ENCODE results near the gene ORMDL1.

The ORMDL1 gene

GRCh38 chr2:189826039-189826438 is 41.9 kb upstream of the ORMDL1 start:
- Histone ChIP-seq H3K4me2 (ENCODE audit: low read length, poor library complexity, severe bottlenecking) (no peak overlapping the region), H3K14ac (ENCODE audit: low read length in 2 of 2) (no peak overlapping the region), H3K9ac (ENCODE audit: low read length) (no peak overlapping the region), H3K9me3 (ENCODE audit: control insufficient read depth, low read length) (no peaks in the 10 kb centered on the region), H2BK5ac (ENCODE audit: low read depth, low read length, poor library complexity, severe bottlenecking) (no peak overlapping the region), H3K4ac (ENCODE audit: low read depth in 1 of 2, low read length in 2 of 2) (no peak overlapping the region), H4K91ac (ENCODE audit: low read length) (no peak overlapping the region), H3K18ac (ENCODE audit: low read depth in 1 of 2, low read length in 2 of 2) (no peak overlapping the region), H2AK5ac (ENCODE audit: low read length, severe bottlenecking) (no peak overlapping the region), H2BK120ac (ENCODE audit: low read depth, low read length) (no peak overlapping the region), H3K4me3 (ENCODE audit: insufficient read depth in 1 of 2, low read depth in 1 of 2, low read length in 2 of 2) (no peak overlapping the region), H3K27ac (ENCODE audit: low read length, poor library complexity, severe bottlenecking) (no peak overlapping the region), H2BK15ac (ENCODE audit: low read depth, poor library complexity, severe bottlenecking) (no peak overlapping the region), H2BK12ac (ENCODE audit: low read length in 2 of 2) (no peak overlapping the region), H4K8ac (ENCODE audit: low read length) (no peak overlapping the region), H3K4me1 (ENCODE audit: control insufficient read depth, insufficient read depth, low read depth, low read length) (peaks cover 2% of the 10 kb centered on the region), H3K36me3 (ENCODE audit: control insufficient read depth in 1 of 2, insufficient read depth in 2 of 2, low read depth in 1 of 2, low read length in 2 of 2) (peaks cover 4 to 8% of the 10 kb centered on the region in 2 experiments), H3K27me3 (ENCODE audit: control insufficient read depth in 1 of 2, insufficient read depth in 1 of 2, low read length in 2 of 2) (no peaks in the 10 kb centered on the region), H3K79me1 (replicated peaks; ENCODE audit: low read length, poor library complexity, severe bottlenecking) (peaks cover 11% of the 10 kb centered on the region), H3K23ac (ENCODE audit: low read length in 2 of 2) (no peak overlapping the region), H2AFZ (ENCODE audit: low read depth, low read length) (no peak overlapping the region)
- 75% methylated on average over 4 of the region's 5 CpGs for WGBS
- no peak for DNase-seq

- Histone ChIP-seq H2BK5ac (ENCODE audit: low read depth, low read length, poor library complexity, severe bottlenecking) (no peak overlapping the region), H3K9me3 (ENCODE audit: control insufficient read depth, low read length) (no peaks in the 10 kb centered on the region), H3K27me3 (ENCODE audit: control insufficient read depth in 1 of 2, insufficient read depth in 1 of 2, low read length in 2 of 2) (no peaks in the 10 kb centered on the region), H2BK12ac (ENCODE audit: low read length in 2 of 2) (no peak overlapping the region), H4K8ac (ENCODE audit: low read length) (no peak overlapping the region), H3K18ac (ENCODE audit: low read depth in 1 of 2, low read length in 2 of 2) (no peak overlapping the region), H3K23ac (ENCODE audit: low read length in 2 of 2) (no peak overlapping the region), H3K4me3 (ENCODE audit: insufficient read depth in 1 of 2, low read depth in 1 of 2, low read length in 2 of 2) (no peak overlapping the region), H2BK15ac (ENCODE audit: low read depth, poor library complexity, severe bottlenecking) (no peak overlapping the region), H4K91ac (ENCODE audit: low read length) (no peak overlapping the region), H3K36me3 (ENCODE audit: control insufficient read depth in 1 of 2, insufficient read depth in 2 of 2, low read depth in 1 of 2, low read length in 2 of 2) (peaks cover 4 to 8% of the 10 kb centered on the region in 2 experiments), H2BK120ac (ENCODE audit: low read depth, low read length) (no peak overlapping the region), H3K14ac (ENCODE audit: low read length in 2 of 2) (no peak overlapping the region), H3K79me1 (replicated peaks; ENCODE audit: low read length, poor library complexity, severe bottlenecking) (peaks cover 10% of the 10 kb centered on the region), H2AK5ac (ENCODE audit: low read length, severe bottlenecking) (no peak overlapping the region), H3K9ac (ENCODE audit: low read length) (no peak overlapping the region), H3K4ac (ENCODE audit: low read depth in 1 of 2, low read length in 2 of 2) (no peak overlapping the region), H3K4me2 (ENCODE audit: low read length, poor library complexity, severe bottlenecking) (no peak overlapping the region), H3K27ac (ENCODE audit: low read length, poor library complexity, severe bottlenecking) (no peak overlapping the region), H2AFZ (ENCODE audit: low read depth, low read length) (no peak overlapping the region), H3K4me1 (ENCODE audit: control insufficient read depth, insufficient read depth, low read depth, low read length) (peaks cover 2% of the 10 kb centered on the region)
- no peak for DNase-seq
- 100% methylated on average over 2 of the region's 3 CpGs for WGBS
Measured at GRCh38 chr2:189824694-189825396, 40.7 kb upstream of the ORMDL1 start.

GRCh38 chr2:189821953-189822748 is 38.0 kb upstream of the ORMDL1 start:
- Histone ChIP-seq H3K4ac (ENCODE audit: low read depth in 1 of 2, low read length in 2 of 2) (peak overlapping the region in 1 of 2 experiments; percentile 35), H3K18ac (ENCODE audit: low read depth in 1 of 2, low read length in 2 of 2) (peak overlapping the region; percentile 43 to 71), H4K91ac (ENCODE audit: low read length) (peak overlapping the region; percentile 92), H3K27me3 (ENCODE audit: control insufficient read depth in 1 of 2, insufficient read depth in 1 of 2, low read length in 2 of 2) (no peaks in the 10 kb centered on the region), H3K27ac (ENCODE audit: low read length, poor library complexity, severe bottlenecking) (no peak overlapping the region), H3K79me1 (replicated peaks; ENCODE audit: low read length, poor library complexity, severe bottlenecking) (peaks cover 10% of the 10 kb centered on the region), H2BK15ac (ENCODE audit: low read depth, poor library complexity, severe bottlenecking) (no peak overlapping the region), H3K4me2 (ENCODE audit: low read length, poor library complexity, severe bottlenecking) (no peak overlapping the region), H3K4me3 (ENCODE audit: insufficient read depth in 1 of 2, low read depth in 1 of 2, low read length in 2 of 2) (no peak overlapping the region), H2AFZ (ENCODE audit: low read depth, low read length) (no peak overlapping the region), H3K23ac (ENCODE audit: low read length in 2 of 2) (no peak overlapping the region), H2AK5ac (ENCODE audit: low read length, severe bottlenecking) (no peak overlapping the region), H4K8ac (ENCODE audit: low read length) (peak overlapping the region; percentile 84), H3K14ac (ENCODE audit: low read length in 2 of 2) (no peak overlapping the region), H3K36me3 (ENCODE audit: control insufficient read depth in 1 of 2, insufficient read depth in 2 of 2, low read depth in 1 of 2, low read length in 2 of 2) (peaks cover 4 to 16% of the 10 kb centered on the region in 2 experiments), H2BK5ac (ENCODE audit: low read depth, low read length, poor library complexity, severe bottlenecking) (no peak overlapping the region), H3K9me3 (ENCODE audit: control insufficient read depth, low read length) (peaks cover 5% of the 10 kb centered on the region), H2BK12ac (ENCODE audit: low read length in 2 of 2) (no peak overlapping the region), H3K4me1 (ENCODE audit: control insufficient read depth, insufficient read depth, low read depth, low read length) (peaks cover 2% of the 10 kb centered on the region), H3K9ac (ENCODE audit: low read length) (peak overlapping the region; percentile 58), H2BK120ac (ENCODE audit: low read depth, low read length) (peak overlapping the region; percentile 61)
- WGBS = 99% methylated on average over 31 of the region's 33 CpGs
- DNase-seq = peak; percentile 88

- Histone ChIP-seq H3K14ac (ENCODE audit: low read length in 2 of 2) (no peak overlapping the region), H3K4ac (ENCODE audit: low read depth in 1 of 2, low read length in 2 of 2) (no peak overlapping the region), H3K36me3 (ENCODE audit: control insufficient read depth in 1 of 2, insufficient read depth in 2 of 2, low read depth in 1 of 2, low read length in 2 of 2) (peaks cover 4 to 18% of the 10 kb centered on the region in 2 experiments), H2BK5ac (ENCODE audit: low read depth, low read length, poor library complexity, severe bottlenecking) (no peak overlapping the region), H3K4me1 (ENCODE audit: control insufficient read depth, insufficient read depth, low read depth, low read length) (peaks cover 2% of the 10 kb centered on the region), H3K4me2 (ENCODE audit: low read length, poor library complexity, severe bottlenecking) (no peak overlapping the region), H4K8ac (ENCODE audit: low read length) (no peak overlapping the region), H3K18ac (ENCODE audit: low read depth in 1 of 2, low read length in 2 of 2) (no peak overlapping the region), H2BK12ac (ENCODE audit: low read length in 2 of 2) (no peak overlapping the region), H3K9ac (ENCODE audit: low read length) (peak overlapping the region; percentile 47), H3K27me3 (ENCODE audit: control insufficient read depth in 1 of 2, insufficient read depth in 1 of 2, low read length in 2 of 2) (no peaks in the 10 kb centered on the region), H2BK120ac (ENCODE audit: low read depth, low read length) (no peak overlapping the region), H2BK15ac (ENCODE audit: low read depth, poor library complexity, severe bottlenecking) (no peak overlapping the region), H3K4me3 (ENCODE audit: insufficient read depth in 1 of 2, low read depth in 1 of 2, low read length in 2 of 2) (no peak overlapping the region), H3K27ac (ENCODE audit: low read length, poor library complexity, severe bottlenecking) (no peak overlapping the region), H3K9me3 (ENCODE audit: control insufficient read depth, low read length) (peaks cover 5% of the 10 kb centered on the region), H2AK5ac (ENCODE audit: low read length, severe bottlenecking) (no peak overlapping the region), H2AFZ (ENCODE audit: low read depth, low read length) (no peak overlapping the region), H4K91ac (ENCODE audit: low read length) (no peak overlapping the region), H3K79me1 (replicated peaks; ENCODE audit: low read length, poor library complexity, severe bottlenecking) (peaks cover 8% of the 10 kb centered on the region), H3K23ac (ENCODE audit: low read length in 2 of 2) (no peak overlapping the region)
- no CpG with 5 or more reads among the region's 1 CpG for WGBS
- peak; percentile 43 for DNase-seq
Measured at GRCh38 chr2:189819297-189819704, 35.2 kb upstream of the ORMDL1 start.
